ENCODE data around the gene RPS29. TPM values are rescaled to one million over a fixed set of nuclear protein-coding genes. Genes with fewer than 3 reads are reported as not detected.

Gene RPS29
- polyA plus RNA-seq, 2 of the 4 experiments (the other 2 are of a cell fraction): 3,539 to 3,909 TPM

DNA sequence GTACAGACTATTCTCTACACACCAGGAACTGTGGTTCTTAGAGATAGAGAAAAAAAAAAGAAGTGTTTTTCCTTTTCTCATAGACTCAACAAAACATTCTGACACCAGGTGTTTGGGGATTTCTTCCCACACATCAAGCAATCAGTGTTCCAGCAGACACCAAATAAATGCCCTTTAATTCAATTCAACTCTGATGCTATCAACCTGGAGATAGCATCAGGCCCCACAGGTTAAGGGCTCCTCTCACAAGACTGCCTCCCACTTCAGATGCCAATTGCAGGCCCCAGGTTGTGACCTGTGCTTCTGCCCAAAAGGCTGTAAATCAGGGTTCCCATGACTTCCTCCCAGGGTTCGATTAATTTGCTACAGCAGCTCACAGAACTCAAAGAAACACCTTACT is 36.7 kb downstream of the RPS29 start:
- ATAC-seq (no peak), FAIRE-seq (no peak), DNase-seq (ENCODE audit: low read depth in 1 of 2, low spot score in 1 of 2) (no peak)
- CTCF ChIA-PET: interaction anchor here (0.6 to 2.3 kb wide), 3 partner anchors 11 to 88 kb away, joined by 4 to 17 read pairs (median 4); no protein-coding TSS in a partner anchor
- Histone ChIP-seq H3K4me2 (peak overlapping the region; percentile 25; the same call in 2 of the 3 replicates), H3K4me1 (peaks cover 9% of the 10 kb centered on the region; the same call in 2 of the 3 replicates), H3K27ac (no peak overlapping the region), H3K4me3 (no peak overlapping the region), H3K9me3 (no peaks in the 10 kb centered on the region)
- WGBS (ENCODE audit: missing lambda C conversion rate): 7% methylated on average over 1 of the region's 1 CpG
- TF ChIP-seq HDAC2 (IDR thresholded peaks at IDR 0.05): no peak
- no peak for TF ChIP-seq FOXS1 (CRISPR knock-in tag; IDR thresholded peaks at IDR 0.05)
- no peak for TF ChIP-seq EHMT2 (IDR thresholded peaks at IDR 0.05; ENCODE audit: low read depth)
- no peak for TF ChIP-seq HOXB5 (CRISPR knock-in tag; IDR thresholded peaks at IDR 0.05)
- TF ChIP-seq ZC3H11A (IDR thresholded peaks at IDR 0.05): no peak
- no peak for TF ChIP-seq SMC3 (IDR thresholded peaks at IDR 0.05)
- no peak for TF ChIP-seq HEYL (CRISPR knock-in tag; IDR thresholded peaks at IDR 0.05)
- no peak for TF ChIP-seq PBX3 (IDR thresholded peaks at IDR 0.05)
- TF ChIP-seq, protein P1, sequence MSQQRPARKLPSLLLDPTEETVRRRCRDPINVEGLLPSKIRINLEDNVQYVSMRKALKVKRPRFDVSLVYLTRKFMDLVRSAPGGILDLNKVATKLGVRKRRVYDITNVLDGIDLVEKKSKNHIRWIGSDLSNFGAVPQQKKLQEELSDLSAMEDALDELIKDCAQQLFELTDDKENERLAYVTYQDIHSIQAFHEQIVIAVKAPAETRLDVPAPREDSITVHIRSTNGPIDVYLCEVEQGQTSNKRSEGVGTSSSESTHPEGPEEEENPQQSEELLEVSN (IDR thresholded peaks at IDR 0.05; ENCODE audit: borderline replicate concordance, low read depth): no peak
- TF ChIP-seq MAZ (IDR thresholded peaks at IDR 0.05; ENCODE audit: borderline replicate concordance, low read depth, low read length): no peak
- TF ChIP-seq BHLHE40 (IDR thresholded peaks at IDR 0.05; ENCODE audit: low read depth, low read length): no peak
- TF ChIP-seq MYC (IDR thresholded peaks at IDR 0.05; ENCODE audit: borderline replicate concordance, low read length): no peak
- no peak for TF ChIP-seq HES2 (IDR thresholded peaks at IDR 0.05)
- no peak for TF ChIP-seq RNF2 (IDR thresholded peaks at IDR 0.05; ENCODE audit: borderline replicate concordance, low read depth)
- no peak for TF ChIP-seq JUN (IDR thresholded peaks at IDR 0.05)
- no peak for TF ChIP-seq POLR2AphosphoS2 (conservative IDR thresholded peaks at IDR 0.05; ENCODE audit: low read length)
- no peak for TF ChIP-seq POLR2A (IDR thresholded peaks at IDR 0.05; ENCODE audit: low read length)
- POLR2A ChIA-PET: no interaction called here

GRCh38 chr14:49546766-49547165 is 39.4 kb downstream of the RPS29 start:
- H3K27ac ChIP-seq: no peak overlapping the region
- H3K4me1 ChIP-seq: peaks cover 9% of the 10 kb centered on the region; the same call in 2 of the 3 replicates
- no peak overlapping the region for H3K4me2 ChIP-seq
- 19% methylated on average over 1 of the region's 1 CpG for WGBS (ENCODE audit: missing lambda C conversion rate)
- H3K9me3 ChIP-seq: no peaks in the 10 kb centered on the region
- TF ChIP-seq KDM5A (IDR thresholded peaks at IDR 0.05) (no peak), JUNB (IDR thresholded peaks at IDR 0.05) (no peak), KDM1A (IDR thresholded peaks at IDR 0.05; ENCODE audit: low read depth) (no peak), ZC3H11A (IDR thresholded peaks at IDR 0.05) (no peak), PHF8 (IDR thresholded peaks at IDR 0.05; ENCODE audit: borderline replicate concordance, low read depth) (no peak), HDAC2 (IDR thresholded peaks at IDR 0.05) (no peak), TP53 (CRISPR knock-in tag; IDR thresholded peaks at IDR 0.05) (no peak), EHF (CRISPR knock-in tag; IDR thresholded peaks at IDR 0.05) (no peak), PBX3 (IDR thresholded peaks at IDR 0.05) (no peak)
- ChIA-PET CTCF (no interaction called here), POLR2A (no interaction called here)
- H3K4me3 ChIP-seq: no peak overlapping the region
- ATAC-seq (no peak), DNase-seq (ENCODE audit: low read depth in 1 of 2, low spot score in 1 of 2) (no peak), FAIRE-seq (no peak)

GRCh38 chr14:49545716-49546115 is 40.5 kb downstream of the RPS29 start:
- TF ChIP-seq, protein P1 (IDR thresholded peaks at IDR 0.05; ENCODE audit: borderline replicate concordance, low read depth): no peak
- no peak for TF ChIP-seq NR3C1 (IDR thresholded peaks at IDR 0.05)
- no peak for TF ChIP-seq NFE2L2 (conservative IDR thresholded peaks at IDR 0.05; ENCODE audit: low read length)
- no peak for TF ChIP-seq TFCP2L1 (CRISPR knock-in tag; IDR thresholded peaks at IDR 0.05)
- TF ChIP-seq FOSL2 (IDR thresholded peaks at IDR 0.05): no peak
- no peak for TF ChIP-seq FOSL2 (CRISPR knock-in tag; IDR thresholded peaks at IDR 0.05)
- no peak for TF ChIP-seq KDM5A (IDR thresholded peaks at IDR 0.05)
- TF ChIP-seq KDM1A (IDR thresholded peaks at IDR 0.05; ENCODE audit: low read depth): no peak
- TF ChIP-seq PHF8 (IDR thresholded peaks at IDR 0.05; ENCODE audit: borderline replicate concordance, low read depth): no peak
- TF ChIP-seq JUNB (IDR thresholded peaks at IDR 0.05): no peak
- no peak for TF ChIP-seq MAZ (IDR thresholded peaks at IDR 0.05; ENCODE audit: borderline replicate concordance, low read depth, low read length)
- no peak for TF ChIP-seq CBX2 (IDR thresholded peaks at IDR 0.05; ENCODE audit: borderline replicate concordance, low read depth)
- no peak for TF ChIP-seq HOXB13 (CRISPR knock-in tag; IDR thresholded peaks at IDR 0.05; ENCODE audit: low read depth)

More at GRCh38 chr14:49545716-49546115, 40.5 kb downstream of the RPS29 start:
- H3K27ac ChIP-seq: no peak overlapping the region
- CTCF ChIA-PET: interaction anchor here (1.8 kb wide), 1 partner anchor 84 kb away, joined by 4 read pairs; no protein-coding TSS in a partner anchor
- ATAC-seq: no peak
- FAIRE-seq: no peak
- peaks cover 8% of the 10 kb centered on the region; the same call in 2 of the 3 replicates for H3K9me3 ChIP-seq
- H3K4me3 ChIP-seq: no peak overlapping the region
- POLR2A ChIA-PET: no interaction called here
- DNase-seq (ENCODE audit: low read depth in 1 of 2, low spot score in 1 of 2): no peak
- no peak overlapping the region for H3K4me2 ChIP-seq
- WGBS (ENCODE audit: missing lambda C conversion rate): 59% methylated on average over 3 of the region's 3 CpGs
- peaks cover 9% of the 10 kb centered on the region; the same call in 2 of the 3 replicates for H3K4me1 ChIP-seq
